ENCODE measurements around the gene CBL. TPM values are rescaled to one million over a fixed set of nuclear protein-coding genes. Genes with fewer than 3 reads are reported as not detected.

The CBL gene
- total RNA-seq, 1 donor from 2014 or later = 27.8 TPM

GRCh38 chr11:119248750-119249670, 42.9 kb downstream of the CBL start:
- Mint-ChIP-seq H3K36me3 (ENCODE audit: low read depth) (peaks cover 17% of the 10 kb centered on the region), H3K4me3 (no peak overlapping the region), H3K4me1 (peaks cover 24% of the 10 kb centered on the region), H3K9me3 (no peaks in the 10 kb centered on the region), H3K27me3 (no peaks in the 10 kb centered on the region), H3K27ac (no peak overlapping the region)
- ATAC-seq (ENCODE audit: low read depth) (no peak), DNase-seq (no peak)
- ChIA-PET POLR2A (interaction anchor here (0.6 to 1.5 kb wide), 2 partner anchors 11 to 658 kb away, joined by 3 to 5 read pairs; no protein-coding TSS in a partner anchor), CTCF (no interaction called here)
- intact Hi-C loops (cut with micrococcal nuclease) = loop anchor here (2.0 kb wide), 1 partner anchor 14 kb away; no protein-coding TSS in a partner anchor
- no peak for TF ChIP-seq CTCF (IDR thresholded peaks at IDR 0.05)

GRCh38 chr11:119249671-119250010, 43.5 kb downstream of the CBL start:
- H3K4me1 Mint-ChIP-seq = peaks cover 24% of the 10 kb centered on the region
- no peak for ATAC-seq (ENCODE audit: low read depth)
- no peak for DNase-seq
- H3K9me3 Mint-ChIP-seq = no peaks in the 10 kb centered on the region
- H3K36me3 Mint-ChIP-seq (ENCODE audit: low read depth) = peaks cover 16% of the 10 kb centered on the region
- intact Hi-C loops (cut with micrococcal nuclease) = loop anchor here (2.0 kb wide), 1 partner anchor 13 kb away; no protein-coding TSS in a partner anchor
- ChIA-PET POLR2A (interaction anchor here (1.5 kb wide), 1 partner anchor 10 kb away, joined by 5 read pairs; no protein-coding TSS in a partner anchor), CTCF (no interaction called here)
- H3K4me3 Mint-ChIP-seq = no peak overlapping the region
- H3K27ac Mint-ChIP-seq = no peak overlapping the region
- no peaks in the 10 kb centered on the region for H3K27me3 Mint-ChIP-seq
- TF ChIP-seq CTCF (IDR thresholded peaks at IDR 0.05) = no peak

GRCh38 chr11:119251114-119251513, 45.0 kb downstream of the CBL start:
- H3K27me3 Mint-ChIP-seq = no peaks in the 10 kb centered on the region
- ChIA-PET POLR2A (interaction anchor here (0.6 kb wide), 1 partner anchor 818 kb away, joined by 3 read pairs; no protein-coding TSS in a partner anchor), CTCF (no interaction called here)
- intact Hi-C loops (cut with micrococcal nuclease) = no loop called here
- no peak overlapping the region for H3K27ac Mint-ChIP-seq
- TF ChIP-seq CTCF (IDR thresholded peaks at IDR 0.05) = no peak
- DNase-seq (no peak), ATAC-seq (ENCODE audit: low read depth) (no peak)
- peaks cover 20% of the 10 kb centered on the region for H3K36me3 Mint-ChIP-seq (ENCODE audit: low read depth)
- no peaks in the 10 kb centered on the region for H3K9me3 Mint-ChIP-seq
- no peak overlapping the region for H3K4me3 Mint-ChIP-seq
- peaks cover 24% of the 10 kb centered on the region for H3K4me1 Mint-ChIP-seq

GRCh38 chr11:119254239-119254638, 48.1 kb downstream of the CBL start:
- CTCF ChIA-PET = no interaction called here
- POLR2A ChIA-PET = interaction anchor here (0.6 kb wide), 1 partner anchor 47 kb away, joined by 3 read pairs; no protein-coding TSS in a partner anchor
- Mint-ChIP-seq H3K4me3 (no peak overlapping the region), H3K4me1 (peaks cover 33% of the 10 kb centered on the region), H3K27ac (no peak overlapping the region), H3K36me3 (ENCODE audit: low read depth) (peaks cover 15% of the 10 kb centered on the region), H3K9me3 (no peaks in the 10 kb centered on the region), H3K27me3 (no peaks in the 10 kb centered on the region)
- no peak for ATAC-seq (ENCODE audit: low read depth)
- DNase-seq = no peak
- intact Hi-C loops (cut with micrococcal nuclease) = no loop called here
- TF ChIP-seq CTCF (IDR thresholded peaks at IDR 0.05) = no peak

GRCh38 chr11:119258180-119258579, 52.0 kb downstream of the CBL start:
- no peak for DNase-seq
- H3K4me3 Mint-ChIP-seq = peak overlapping the region; percentile 50
- ChIA-PET POLR2A (no interaction called here), CTCF (no interaction called here)
- no peak for ATAC-seq (ENCODE audit: low read depth)
- H3K27ac Mint-ChIP-seq = peak overlapping the region; percentile 81
- H3K9me3 Mint-ChIP-seq = no peaks in the 10 kb centered on the region
- H3K4me1 Mint-ChIP-seq = peaks cover 39% of the 10 kb centered on the region
- no peaks in the 10 kb centered on the region for H3K27me3 Mint-ChIP-seq
- intact Hi-C loops (cut with micrococcal nuclease) = no loop called here
- peaks cover 8% of the 10 kb centered on the region for H3K36me3 Mint-ChIP-seq (ENCODE audit: low read depth)
- TF ChIP-seq CTCF (IDR thresholded peaks at IDR 0.05) = no peak
